ENCODE measurements around the gene SLC2A10.

DNA sequence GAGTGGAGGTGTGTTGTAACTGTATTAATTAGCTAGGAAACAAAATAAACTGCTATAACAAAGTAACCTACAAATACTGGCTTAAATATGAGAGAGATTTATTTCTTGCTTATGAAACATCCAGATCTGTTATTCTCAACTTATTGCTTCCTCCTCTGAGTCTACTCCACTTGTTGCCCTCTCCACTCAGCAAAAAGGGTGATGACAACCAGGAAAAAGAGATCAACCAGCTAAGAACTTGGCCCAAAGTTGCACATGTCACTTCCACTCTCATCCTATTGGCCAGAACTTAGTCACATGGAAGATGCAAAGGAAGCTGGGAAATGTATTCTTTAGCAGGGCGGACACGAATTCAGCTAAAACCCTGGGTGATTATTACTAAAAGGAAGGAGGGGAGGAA, 15.0 kb upstream of the SLC2A10 start:
- TF ChIP-seq, protein P1, sequence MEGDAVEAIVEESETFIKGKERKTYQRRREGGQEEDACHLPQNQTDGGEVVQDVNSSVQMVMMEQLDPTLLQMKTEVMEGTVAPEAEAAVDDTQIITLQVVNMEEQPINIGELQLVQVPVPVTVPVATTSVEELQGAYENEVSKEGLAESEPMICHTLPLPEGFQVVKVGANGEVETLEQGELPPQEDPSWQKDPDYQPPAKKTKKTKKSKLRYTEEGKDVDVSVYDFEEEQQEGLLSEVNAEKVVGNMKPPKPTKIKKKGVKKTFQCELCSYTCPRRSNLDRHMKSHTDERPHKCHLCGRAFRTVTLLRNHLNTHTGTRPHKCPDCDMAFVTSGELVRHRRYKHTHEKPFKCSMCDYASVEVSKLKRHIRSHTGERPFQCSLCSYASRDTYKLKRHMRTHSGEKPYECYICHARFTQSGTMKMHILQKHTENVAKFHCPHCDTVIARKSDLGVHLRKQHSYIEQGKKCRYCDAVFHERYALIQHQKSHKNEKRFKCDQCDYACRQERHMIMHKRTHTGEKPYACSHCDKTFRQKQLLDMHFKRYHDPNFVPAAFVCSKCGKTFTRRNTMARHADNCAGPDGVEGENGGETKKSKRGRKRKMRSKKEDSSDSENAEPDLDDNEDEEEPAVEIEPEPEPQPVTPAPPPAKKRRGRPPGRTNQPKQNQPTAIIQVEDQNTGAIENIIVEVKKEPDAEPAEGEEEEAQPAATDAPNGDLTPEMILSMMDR (conservative IDR thresholded peaks at IDR 0.05; ENCODE audit: low read depth in 2 of 2), result no peak
- TF ChIP-seq EZH2 (IDR thresholded peaks at IDR 0.05; ENCODE audit: low read depth, unreplicated experiment), result no peak
- TF ChIP-seq CREB1 (CRISPR knock-in tag; IDR thresholded peaks at IDR 0.05; ENCODE audit: low read depth), result no peak
- TF ChIP-seq, protein P2, sequence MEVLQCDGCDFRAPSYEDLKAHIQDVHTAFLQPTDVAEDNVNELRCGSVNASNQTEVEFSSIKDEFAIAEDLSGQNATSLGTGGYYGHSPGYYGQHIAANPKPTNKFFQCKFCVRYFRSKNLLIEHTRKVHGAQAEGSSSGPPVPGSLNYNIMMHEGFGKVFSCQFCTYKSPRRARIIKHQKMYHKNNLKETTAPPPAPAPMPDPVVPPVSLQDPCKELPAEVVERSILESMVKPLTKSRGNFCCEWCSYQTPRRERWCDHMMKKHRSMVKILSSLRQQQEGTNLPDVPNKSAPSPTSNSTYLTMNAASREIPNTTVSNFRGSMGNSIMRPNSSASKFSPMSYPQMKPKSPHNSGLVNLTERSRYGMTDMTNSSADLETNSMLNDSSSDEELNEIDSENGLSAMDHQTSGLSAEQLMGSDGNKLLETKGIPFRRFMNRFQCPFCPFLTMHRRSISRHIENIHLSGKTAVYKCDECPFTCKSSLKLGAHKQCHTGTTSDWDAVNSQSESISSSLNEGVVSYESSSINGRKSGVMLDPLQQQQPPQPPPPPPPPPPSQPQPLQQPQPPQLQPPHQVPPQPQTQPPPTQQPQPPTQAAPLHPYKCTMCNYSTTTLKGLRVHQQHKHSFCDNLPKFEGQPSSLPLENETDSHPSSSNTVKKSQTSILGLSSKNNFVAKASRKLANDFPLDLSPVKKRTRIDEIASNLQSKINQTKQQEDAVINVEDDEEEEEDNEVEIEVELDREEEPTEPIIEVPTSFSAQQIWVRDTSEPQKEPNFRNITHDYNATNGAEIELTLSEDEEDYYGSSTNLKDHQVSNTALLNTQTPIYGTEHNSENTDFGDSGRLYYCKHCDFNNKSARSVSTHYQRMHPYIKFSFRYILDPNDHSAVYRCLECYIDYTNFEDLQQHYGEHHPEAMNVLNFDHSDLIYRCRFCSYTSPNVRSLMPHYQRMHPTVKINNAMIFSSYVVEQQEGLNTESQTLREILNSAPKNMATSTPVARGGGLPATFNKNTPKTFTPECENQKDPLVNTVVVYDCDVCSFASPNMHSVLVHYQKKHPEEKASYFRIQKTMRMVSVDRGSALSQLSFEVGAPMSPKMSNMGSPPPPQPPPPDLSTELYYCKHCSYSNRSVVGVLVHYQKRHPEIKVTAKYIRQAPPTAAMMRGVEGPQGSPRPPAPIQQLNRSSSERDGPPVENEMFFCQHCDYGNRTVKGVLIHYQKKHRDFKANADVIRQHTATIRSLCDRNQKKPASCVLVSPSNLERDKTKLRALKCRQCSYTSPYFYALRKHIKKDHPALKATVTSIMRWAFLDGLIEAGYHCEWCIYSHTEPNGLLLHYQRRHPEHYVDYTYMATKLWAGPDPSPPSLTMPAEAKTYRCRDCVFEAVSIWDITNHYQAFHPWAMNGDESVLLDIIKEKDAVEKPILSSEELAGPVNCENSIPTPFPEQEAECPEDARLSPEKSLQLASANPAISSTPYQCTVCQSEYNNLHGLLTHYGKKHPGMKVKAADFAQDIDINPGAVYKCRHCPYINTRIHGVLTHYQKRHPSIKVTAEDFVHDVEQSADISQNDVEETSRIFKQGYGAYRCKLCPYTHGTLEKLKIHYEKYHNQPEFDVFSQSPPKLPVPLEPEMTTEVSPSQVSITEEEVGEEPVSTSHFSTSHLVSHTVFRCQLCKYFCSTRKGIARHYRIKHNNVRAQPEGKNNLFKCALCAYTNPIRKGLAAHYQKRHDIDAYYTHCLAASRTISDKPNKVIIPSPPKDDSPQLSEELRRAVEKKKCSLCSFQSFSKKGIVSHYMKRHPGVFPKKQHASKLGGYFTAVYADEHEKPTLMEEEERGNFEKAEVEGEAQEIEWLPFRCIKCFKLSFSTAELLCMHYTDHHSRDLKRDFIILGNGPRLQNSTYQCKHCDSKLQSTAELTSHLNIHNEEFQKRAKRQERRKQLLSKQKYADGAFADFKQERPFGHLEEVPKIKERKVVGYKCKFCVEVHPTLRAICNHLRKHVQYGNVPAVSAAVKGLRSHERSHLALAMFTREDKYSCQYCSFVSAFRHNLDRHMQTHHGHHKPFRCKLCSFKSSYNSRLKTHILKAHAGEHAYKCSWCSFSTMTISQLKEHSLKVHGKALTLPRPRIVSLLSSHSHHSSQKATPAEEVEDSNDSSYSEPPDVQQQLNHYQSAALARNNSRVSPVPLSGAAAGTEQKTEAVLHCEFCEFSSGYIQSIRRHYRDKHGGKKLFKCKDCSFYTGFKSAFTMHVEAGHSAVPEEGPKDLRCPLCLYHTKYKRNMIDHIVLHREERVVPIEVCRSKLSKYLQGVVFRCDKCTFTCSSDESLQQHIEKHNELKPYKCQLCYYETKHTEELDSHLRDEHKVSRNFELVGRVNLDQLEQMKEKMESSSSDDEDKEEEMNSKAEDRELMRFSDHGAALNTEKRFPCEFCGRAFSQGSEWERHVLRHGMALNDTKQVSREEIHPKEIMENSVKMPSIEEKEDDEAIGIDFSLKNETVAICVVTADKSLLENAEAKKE (CRISPR knock-in tag; IDR thresholded peaks at IDR 0.05), result no peak
- no peak for TF ChIP-seq JUNB (IDR thresholded peaks at IDR 0.05; ENCODE audit: unreplicated experiment)
- no peak for TF ChIP-seq POLR2AphosphoS5 (IDR thresholded peaks at IDR 0.05; ENCODE audit: low read depth)
- no peak for TF ChIP-seq NANOG (IDR thresholded peaks at IDR 0.05; ENCODE audit: borderline replicate concordance)
- no peak for TF ChIP-seq STAT1 (IDR thresholded peaks at IDR 0.05; ENCODE audit: unreplicated experiment)
- TF ChIP-seq, protein P3, sequence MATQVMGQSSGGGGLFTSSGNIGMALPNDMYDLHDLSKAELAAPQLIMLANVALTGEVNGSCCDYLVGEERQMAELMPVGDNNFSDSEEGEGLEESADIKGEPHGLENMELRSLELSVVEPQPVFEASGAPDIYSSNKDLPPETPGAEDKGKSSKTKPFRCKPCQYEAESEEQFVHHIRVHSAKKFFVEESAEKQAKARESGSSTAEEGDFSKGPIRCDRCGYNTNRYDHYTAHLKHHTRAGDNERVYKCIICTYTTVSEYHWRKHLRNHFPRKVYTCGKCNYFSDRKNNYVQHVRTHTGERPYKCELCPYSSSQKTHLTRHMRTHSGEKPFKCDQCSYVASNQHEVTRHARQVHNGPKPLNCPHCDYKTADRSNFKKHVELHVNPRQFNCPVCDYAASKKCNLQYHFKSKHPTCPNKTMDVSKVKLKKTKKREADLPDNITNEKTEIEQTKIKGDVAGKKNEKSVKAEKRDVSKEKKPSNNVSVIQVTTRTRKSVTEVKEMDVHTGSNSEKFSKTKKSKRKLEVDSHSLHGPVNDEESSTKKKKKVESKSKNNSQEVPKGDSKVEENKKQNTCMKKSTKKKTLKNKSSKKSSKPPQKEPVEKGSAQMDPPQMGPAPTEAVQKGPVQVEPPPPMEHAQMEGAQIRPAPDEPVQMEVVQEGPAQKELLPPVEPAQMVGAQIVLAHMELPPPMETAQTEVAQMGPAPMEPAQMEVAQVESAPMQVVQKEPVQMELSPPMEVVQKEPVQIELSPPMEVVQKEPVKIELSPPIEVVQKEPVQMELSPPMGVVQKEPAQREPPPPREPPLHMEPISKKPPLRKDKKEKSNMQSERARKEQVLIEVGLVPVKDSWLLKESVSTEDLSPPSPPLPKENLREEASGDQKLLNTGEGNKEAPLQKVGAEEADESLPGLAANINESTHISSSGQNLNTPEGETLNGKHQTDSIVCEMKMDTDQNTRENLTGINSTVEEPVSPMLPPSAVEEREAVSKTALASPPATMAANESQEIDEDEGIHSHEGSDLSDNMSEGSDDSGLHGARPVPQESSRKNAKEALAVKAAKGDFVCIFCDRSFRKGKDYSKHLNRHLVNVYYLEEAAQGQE (IDR thresholded peaks at IDR 0.05; ENCODE audit: unreplicated experiment), result no peak
- TF ChIP-seq EZH2phosphoT487 (IDR thresholded peaks at IDR 0.05; ENCODE audit: unreplicated experiment), result no peak
- no peak for TF ChIP-seq ZNF114 (CRISPR knock-in tag; IDR thresholded peaks at IDR 0.05)
- TF ChIP-seq, protein P4, sequence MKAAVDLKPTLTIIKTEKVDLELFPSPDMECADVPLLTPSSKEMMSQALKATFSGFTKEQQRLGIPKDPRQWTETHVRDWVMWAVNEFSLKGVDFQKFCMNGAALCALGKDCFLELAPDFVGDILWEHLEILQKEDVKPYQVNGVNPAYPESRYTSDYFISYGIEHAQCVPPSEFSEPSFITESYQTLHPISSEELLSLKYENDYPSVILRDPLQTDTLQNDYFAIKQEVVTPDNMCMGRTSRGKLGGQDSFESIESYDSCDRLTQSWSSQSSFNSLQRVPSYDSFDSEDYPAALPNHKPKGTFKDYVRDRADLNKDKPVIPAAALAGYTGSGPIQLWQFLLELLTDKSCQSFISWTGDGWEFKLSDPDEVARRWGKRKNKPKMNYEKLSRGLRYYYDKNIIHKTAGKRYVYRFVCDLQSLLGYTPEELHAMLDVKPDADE (IDR thresholded peaks at IDR 0.05), result no peak
- TF ChIP-seq ZNF331 (CRISPR knock-in tag; IDR thresholded peaks at IDR 0.05; ENCODE audit: low read depth), result no peak

Measured in GM23338 (cell line).